IMR-90 (cell line): Measurements from ENCODE around the gene ZSCAN30.

Experiments
- CEBPB ChIP-seq: IDR thresholded peaks from 2 replicates; pipeline ENCODE4 v1.6.1; 2012; ENCODE audit warnings: low read depth, low read length, improper control_type of control experiment
- POLR2A ChIP-seq: IDR thresholded peaks from 2 replicates; pipeline ENCODE4 v1.6.1; 2012; ENCODE audit warnings: mild to moderate bottlenecking, low read depth, low read length
- RFX5 ChIP-seq: IDR thresholded peaks from 2 replicates; pipeline ENCODE4 v1.8.0; 2012; ENCODE audit warnings: low read depth, mild to moderate bottlenecking, low read length, moderate library complexity
- TF ChIP-seq, protein P1 (sequence below): conservative IDR thresholded peaks from 2 replicates; pipeline ENCODE4 v1.5.1; 2012; ENCODE audit warnings: mild to moderate bottlenecking, low read depth, low read length, improper control_type of control experiment
- TF ChIP-seq, protein P2 (sequence below): fragments of 150-350 bp; IDR thresholded peaks from 2 replicates; pipeline ENCODE4 v1.6.1; 2017; ENCODE audit warnings: mild to moderate bottlenecking, antibody characterized with exemption, low read length, low read depth

DNA sequence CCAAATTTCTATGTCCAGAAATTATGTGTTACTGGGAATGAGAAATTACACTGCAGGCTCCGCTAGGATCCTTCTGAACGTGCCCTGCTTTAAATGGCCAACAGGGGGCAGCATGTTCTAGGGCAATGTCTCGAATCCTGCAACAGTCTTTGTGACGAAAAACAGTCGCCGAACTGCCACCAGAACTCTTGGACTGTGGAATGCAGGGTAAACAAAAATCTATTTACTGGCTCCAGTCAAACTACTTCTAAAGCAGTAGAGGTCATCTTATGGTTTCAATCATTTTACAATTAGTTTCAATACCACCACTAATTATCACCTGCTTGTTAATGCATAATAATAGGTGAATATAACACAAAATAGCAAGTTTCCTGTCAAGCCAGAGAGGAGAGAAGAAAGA lies 59.0 kb downstream of the ZSCAN30 start:
- TF ChIP-seq, protein P1, sequence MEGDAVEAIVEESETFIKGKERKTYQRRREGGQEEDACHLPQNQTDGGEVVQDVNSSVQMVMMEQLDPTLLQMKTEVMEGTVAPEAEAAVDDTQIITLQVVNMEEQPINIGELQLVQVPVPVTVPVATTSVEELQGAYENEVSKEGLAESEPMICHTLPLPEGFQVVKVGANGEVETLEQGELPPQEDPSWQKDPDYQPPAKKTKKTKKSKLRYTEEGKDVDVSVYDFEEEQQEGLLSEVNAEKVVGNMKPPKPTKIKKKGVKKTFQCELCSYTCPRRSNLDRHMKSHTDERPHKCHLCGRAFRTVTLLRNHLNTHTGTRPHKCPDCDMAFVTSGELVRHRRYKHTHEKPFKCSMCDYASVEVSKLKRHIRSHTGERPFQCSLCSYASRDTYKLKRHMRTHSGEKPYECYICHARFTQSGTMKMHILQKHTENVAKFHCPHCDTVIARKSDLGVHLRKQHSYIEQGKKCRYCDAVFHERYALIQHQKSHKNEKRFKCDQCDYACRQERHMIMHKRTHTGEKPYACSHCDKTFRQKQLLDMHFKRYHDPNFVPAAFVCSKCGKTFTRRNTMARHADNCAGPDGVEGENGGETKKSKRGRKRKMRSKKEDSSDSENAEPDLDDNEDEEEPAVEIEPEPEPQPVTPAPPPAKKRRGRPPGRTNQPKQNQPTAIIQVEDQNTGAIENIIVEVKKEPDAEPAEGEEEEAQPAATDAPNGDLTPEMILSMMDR = peak; percentile 92
- no peak for TF ChIP-seq RFX5
- TF ChIP-seq POLR2A = no peak
- 0 out of 2 replicates have a peak, but pooled peaks have one; percentile 7 for TF ChIP-seq CEBPB
- TF ChIP-seq, protein P2, sequence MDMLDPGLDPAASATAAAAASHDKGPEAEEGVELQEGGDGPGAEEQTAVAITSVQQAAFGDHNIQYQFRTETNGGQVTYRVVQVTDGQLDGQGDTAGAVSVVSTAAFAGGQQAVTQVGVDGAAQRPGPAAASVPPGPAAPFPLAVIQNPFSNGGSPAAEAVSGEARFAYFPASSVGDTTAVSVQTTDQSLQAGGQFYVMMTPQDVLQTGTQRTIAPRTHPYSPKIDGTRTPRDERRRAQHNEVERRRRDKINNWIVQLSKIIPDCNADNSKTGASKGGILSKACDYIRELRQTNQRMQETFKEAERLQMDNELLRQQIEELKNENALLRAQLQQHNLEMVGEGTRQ = no peak
